ENCODE measurements around the gene IKZF4. TPM values are rescaled to one million over a fixed set of nuclear protein-coding genes. Genes with fewer than 3 reads are reported as not detected.

The IKZF4 gene
- total RNA-seq: 3.7 TPM

DNA sequence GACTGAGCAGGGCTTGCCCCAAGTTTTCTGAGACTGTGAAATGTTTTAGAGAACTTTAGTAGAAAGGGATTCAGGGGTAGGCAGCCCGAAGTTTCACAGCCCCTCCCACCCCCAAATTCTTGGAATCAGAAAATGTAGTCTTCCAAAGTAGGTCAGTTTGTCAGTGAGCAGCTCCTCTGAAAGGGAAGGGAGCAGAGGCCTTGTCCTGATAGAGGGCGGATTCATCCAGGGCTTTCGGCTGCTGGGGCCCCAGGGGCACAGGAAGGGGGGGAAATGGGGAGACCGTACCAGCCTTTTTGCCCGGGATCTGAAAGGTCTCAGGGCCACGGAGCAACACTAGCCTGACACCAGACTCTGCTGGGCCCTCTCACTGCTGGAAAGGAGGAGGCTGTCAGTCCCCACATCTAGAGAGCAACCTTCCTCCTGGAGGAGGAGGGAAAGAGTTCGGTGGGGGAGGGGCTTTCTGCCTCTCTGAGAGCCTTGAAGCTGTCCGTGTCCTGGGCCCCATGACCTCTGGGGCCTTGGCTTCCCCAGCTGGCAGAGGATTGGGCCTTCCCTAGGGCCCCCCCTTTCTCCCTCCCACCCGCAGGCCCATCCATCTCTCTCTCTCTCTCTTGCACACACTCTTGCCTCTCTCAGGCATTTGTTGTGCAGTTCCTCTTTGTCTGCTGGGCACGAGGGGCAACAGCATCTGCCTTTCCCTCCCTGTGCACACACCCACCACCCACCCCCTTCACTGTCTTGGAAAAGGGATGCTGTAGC, at the start of gene IKZF4:
TSS of gene IKZF4 (plus strand) at position 621 of the 762 bp plus-strand sequence. CDS start 451 bp downstream, outside the sequence.

GRCh38 chr12:55973599-55974307, 47.1 kb upstream of the IKZF4 start, which contains the start of gene RAB5B:
RAB5B (plus strand) TSS chr12:55974078; CDS start chr12:55986961, 12,883 bp downstream.

GRCh38 chr12:55996715-55997534, 23.9 kb upstream of the IKZF4 start, which contains the start of gene SUOX:
SUOX (plus strand) TSS chr12:55997276; CDS start chr12:56002222, 4,946 bp downstream.

DNA sequence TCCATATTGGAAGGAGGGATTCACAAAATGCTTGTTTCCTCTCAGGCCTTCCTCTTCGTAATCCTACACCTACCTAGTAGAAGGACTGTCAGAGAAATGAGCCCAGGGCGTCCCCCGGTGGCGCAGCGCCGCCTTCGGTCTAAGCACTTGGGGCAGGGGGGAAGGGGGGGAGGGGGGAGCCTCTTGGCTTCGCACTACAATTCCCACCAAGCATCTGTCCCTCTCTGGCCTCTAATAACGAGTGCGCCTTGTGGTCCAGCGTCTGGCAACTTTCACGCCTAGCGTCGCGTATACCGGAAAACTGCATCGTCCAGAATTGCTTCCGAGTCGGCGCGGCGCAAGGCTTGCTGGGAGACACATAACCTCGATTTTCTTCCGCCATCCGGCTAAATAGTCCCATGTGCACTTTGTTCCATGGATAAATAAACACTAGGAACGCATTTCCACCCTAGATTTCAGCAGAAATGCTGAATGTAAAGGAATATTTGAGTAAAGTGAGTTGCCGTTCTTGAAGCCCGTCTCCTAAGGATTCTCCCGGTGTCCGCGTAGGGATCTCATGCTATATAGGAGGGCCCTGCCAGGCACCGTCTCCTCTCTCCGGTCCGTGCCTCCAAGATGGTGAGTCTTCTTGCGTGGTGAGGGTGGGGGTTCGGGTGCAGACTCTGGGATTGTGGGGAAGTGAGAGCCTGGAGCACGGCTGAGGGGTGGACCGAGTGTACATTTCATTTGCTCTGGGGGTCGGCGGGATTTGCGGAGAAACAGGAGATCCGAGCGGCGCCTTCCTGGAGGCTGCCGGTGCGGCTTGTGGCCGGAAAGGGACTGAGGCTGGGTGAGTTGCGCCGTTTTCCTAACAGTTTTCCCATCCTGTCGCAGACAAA, 20.9 kb downstream of the IKZF4 start, which contains the start of gene RPS26:
TSS of gene RPS26 (plus strand) at position 367 of the 878 bp plus-strand sequence. CDS start at position 616, 249 bp downstream.

GRCh38 chr12:56079723-56080555, 59.1 kb downstream of the IKZF4 start, which contains the start of gene ERBB3:
ERBB3 (plus strand) TSS chr12:56080165; CDS start chr12:56080301, 136 bp downstream.

Other genes with a start within 250 kb of the IKZF4 start
- 75.2 TPM for gene SARNP, start 203.3 kb upstream of the IKZF4 start, total RNA-seq
- gene ORMDL2, start 203.0 kb upstream of the IKZF4 start, total RNA-seq: 8.5 TPM
- gene DNAJC14, start 191.5 kb upstream of the IKZF4 start, total RNA-seq: 30.7 TPM
- not detected for gene MMP19, start 178.1 kb upstream of the IKZF4 start, total RNA-seq
- gene PYM1, start 93.1 kb upstream of the IKZF4 start, total RNA-seq: 25.1 TPM
- gene DGKA, start 89.9 kb upstream of the IKZF4 start, total RNA-seq: 12.9 TPM
- gene PMEL, start 55.0 kb upstream of the IKZF4 start, total RNA-seq: 0.69 TPM
- gene CDK2, start 54.2 kb upstream of the IKZF4 start, total RNA-seq: 12.7 TPM
- gene RAB5B, start 47.0 kb upstream of the IKZF4 start, total RNA-seq: 59.1 TPM
- gene SUOX, start 23.8 kb upstream of the IKZF4 start, total RNA-seq: 13.4 TPM
- 40.4 TPM for gene RPS26, start 20.9 kb downstream of the IKZF4 start, total RNA-seq
- 6.2 TPM for gene ERBB3, start 59.1 kb downstream of the IKZF4 start, total RNA-seq
- gene PA2G4, start 83.5 kb downstream of the IKZF4 start, total RNA-seq: 70.8 TPM
- gene RPL41, start 95.6 kb downstream of the IKZF4 start, total RNA-seq: 1,096 TPM
- gene ZC3H10, start 97.2 kb downstream of the IKZF4 start, total RNA-seq: 7.4 TPM
- gene ESYT1, start 107.2 kb downstream of the IKZF4 start, total RNA-seq: 51.9 TPM
- 118 TPM for gene MYL6B, start 131.5 kb downstream of the IKZF4 start, total RNA-seq
- gene MYL6, start 137.3 kb downstream of the IKZF4 start, total RNA-seq: 650 TPM
- gene SMARCC2, start 168.4 kb downstream of the IKZF4 start, total RNA-seq: 108 TPM
- 71.3 TPM for gene RNF41, start 200.9 kb downstream of the IKZF4 start, total RNA-seq
- gene NABP2, start 203.3 kb downstream of the IKZF4 start, total RNA-seq: 26.3 TPM
- not detected for gene SLC39A5, start 209.0 kb downstream of the IKZF4 start, total RNA-seq
- 23.5 TPM for gene ANKRD52, start 237.3 kb downstream of the IKZF4 start, total RNA-seq
- 12.5 TPM for gene COQ10A, start 245.9 kb downstream of the IKZF4 start, total RNA-seq

All from diencephalon (tissue), 1 donor.